HCT116 (cell line): ENCODE data around the gene ZNF560. TPM values are rescaled to one million over a fixed set of nuclear protein-coding genes. Genes with fewer than 3 reads are reported as not detected.

Experiments
- ATAC-seq: fragments of 200-7000 bp; cut with Tn5 transposase; 2 replicates; pipeline ENCODE4 v1.9.1; 2020; ENCODE audit warnings: mild to moderate bottlenecking, moderate library complexity
- BruUV-seq: library from RNA; stranded (reverse); fragments of 400-500 nt; replicated peaks from 2 replicates; lab custom pipeline; 2021; lab: Mats Ljungman, UMichigan
- CTCF ChIA-PET: fragments of 300-600 bp; sonication (Branson Sonifier 250); formaldehyde crosslinking; loops from one replicate; lab custom pipeline; 2021; ENCODE audit warnings: antibody characterized with exemption; lab: Charles Lee
- POLR2A ChIA-PET: fragments of 300-600, 350-600 bp; sonication (Branson Sonifier 250); formaldehyde crosslinking; loops from one replicate; lab custom pipeline; 2021; ENCODE audit warnings: antibody characterized with exemption; lab: Charles Lee
- RAD21 ChIA-PET, 2 experiments: fragments of 300-600 bp; sonication (Branson Sonifier 250); formaldehyde crosslinking; loops; one replicate each; lab custom pipeline; 2023; ENCODE audit warnings: low total read pairs in 2 of 2; ENCODE audit not compliant: uncharacterized antibody in 2 of 2, unreplicated experiment in 2 of 2, low non-redundant PET in 1 of 2; lab: Charles Lee
- DNase-seq: peaks from one replicate; pipeline ENCODE4 v3.0.0-alpha.2; 2010; ENCODE audit warnings: low read depth, low spot score
- H2AFZ ChIP-seq: fragments of 200-600 bp; shearing (Covaris generic), sonication (generic); 2 replicates; pipeline ENCODE4 v1.6.1; 2017; ENCODE audit warnings: low read depth, mixed run types, mixed read lengths, antibody characterized with exemption, low read length; ENCODE audit not compliant: poor library complexity, severe bottlenecking
- H3K27ac ChIP-seq: 2 replicates; pipeline ENCODE4 v1.5.1; 2012; ENCODE audit warnings: low read depth, low read length
- H3K27me3 ChIP-seq: fragments of 200-600 bp; sonication (generic); 2 replicates; pipeline ENCODE4 v1.6.1; 2016; ENCODE audit warnings: mixed run types, low read length, mixed read lengths; ENCODE audit not compliant: insufficient read depth
- H3K36me3 ChIP-seq, 2 experiments: fragments of 200-500 bp in 1 of 2; fragments of 200-600 bp in 1 of 2; sonication (Bioruptor generic) in 1 of 2; sonication (generic) in 1 of 2; 2 replicates each; pipeline versions ENCODE4 v1.5.1 to v1.6.1; 2014 to 2016; ENCODE audit warnings: low read length in 2 of 2, inconsistent platforms in 1 of 2, mixed read lengths in 1 of 2, mixed run types in 1 of 2; ENCODE audit not compliant: insufficient read depth in 2 of 2, control insufficient read depth in 1 of 2
- H3K4me1 ChIP-seq, 2 experiments: fragments of 200-600 bp in 1 of 2; sonication (generic) in 1 of 2; 2 replicates each; pipeline versions ENCODE4 v1.5.1 to v1.6.1; 2012 to 2017; ENCODE audit warnings: low read length in 2 of 2, inconsistent platforms in 1 of 2, mild to moderate bottlenecking in 1 of 2, mixed read lengths in 1 of 2, mixed run types in 1 of 2, moderate library complexity in 1 of 2; ENCODE audit not compliant: insufficient read depth in 2 of 2, control insufficient read depth in 1 of 2
- H3K4me2 ChIP-seq: fragments of 200-600 bp; sonication (generic); 2 replicates; pipeline ENCODE4 v1.6.1; 2017; ENCODE audit warnings: mixed run types, low read length, mixed read lengths
- H3K4me3 ChIP-seq, 2 experiments: fragments of 200-600 bp in 1 of 2; sonication (generic) in 1 of 2; replicated peaks in 1 of 2; 2 replicates each; pipeline ENCODE4 v1.5.1; 2011 to 2016; ENCODE audit warnings: low read length in 2 of 2, control low read depth in 1 of 2, low read depth in 1 of 2, mild to moderate bottlenecking in 1 of 2, mixed read lengths in 1 of 2, mixed run types in 1 of 2
- H3K79me2 ChIP-seq: fragments of 200-600 bp; sonication (generic); 2 replicates; pipeline ENCODE4 v1.6.1; 2017; ENCODE audit warnings: mild to moderate bottlenecking, mixed run types, low read length, moderate library complexity, mixed read lengths; ENCODE audit not compliant: insufficient read depth
- H3K9ac ChIP-seq: fragments of 200-600 bp; sonication (generic); 2 replicates; pipeline ENCODE4 v1.6.1; 2016; ENCODE audit warnings: low read length, mixed read lengths
- H3K9me2 ChIP-seq: fragments of 200-600 bp; sonication (generic), shearing (Covaris generic); 2 replicates; pipeline ENCODE4 v1.6.1; 2017; ENCODE audit warnings: mixed run types, mild to moderate bottlenecking, moderate library complexity; ENCODE audit not compliant: insufficient read depth
- H3K9me3 ChIP-seq, 2 experiments: fragments of 200-500 bp in 1 of 2; fragments of 200-600 bp in 1 of 2; sonication (Bioruptor generic) in 1 of 2; sonication (generic) in 1 of 2; 2 replicates each; pipeline ENCODE4 v1.6.1; 2014 to 2017; ENCODE audit warnings: low read length in 2 of 2, mixed read lengths in 2 of 2, inconsistent platforms in 1 of 2, low read depth in 1 of 2, mild to moderate bottlenecking in 1 of 2, mixed run types in 1 of 2, moderate library complexity in 1 of 2; ENCODE audit not compliant: control insufficient read depth in 1 of 2, insufficient read depth in 1 of 2
- H4K20me1 ChIP-seq: fragments of 200-600 bp; sonication (generic), shearing (Covaris generic); 2 replicates; pipeline ENCODE4 v1.6.1; 2017; ENCODE audit warnings: mixed run types, mild to moderate bottlenecking, moderate library complexity; ENCODE audit not compliant: insufficient read depth
- ATF3 ChIP-seq: IDR thresholded peaks from 2 replicates; pipeline ENCODE4 v1.6.1; 2012
- CEBPB ChIP-seq: IDR thresholded peaks from 2 replicates; pipeline ENCODE4 v1.6.1; 2012; ENCODE audit warnings: low read depth
- CTCF ChIP-seq, 3 experiments: fragments of 200-600 bp in 1 of 3; sonication (generic) in 1 of 3; IDR thresholded peaks in 2 of 3; conservative IDR thresholded peaks in 1 of 3; 2 replicates each; pipeline ENCODE4 v1.5.1; 2012 to 2017; ENCODE audit warnings: low read depth in 2 of 3, low read length in 2 of 3, antibody characterized with exemption in 1 of 3, borderline replicate concordance in 1 of 3, control low read depth in 1 of 3, mild to moderate bottlenecking in 1 of 3, mixed read lengths in 1 of 3, mixed run types in 1 of 3, moderate library complexity in 1 of 3; ENCODE audit not compliant: insufficient read depth in 1 of 3
- EGR1 ChIP-seq: IDR thresholded peaks from 2 replicates; pipeline ENCODE4 v1.6.1; 2012; ENCODE audit warnings: low read depth
- ELF1 ChIP-seq: IDR thresholded peaks from 2 replicates; pipeline ENCODE4 v1.6.1; 2012; ENCODE audit warnings: low read depth, borderline replicate concordance
- EZH2 ChIP-seq: fragments of 200-600 bp; sonication (generic); IDR thresholded peaks from 2 replicates; pipeline ENCODE4 v1.6.1; 2017; ENCODE audit warnings: antibody characterized with exemption, mixed run types
- EZH2phosphoT487 ChIP-seq: fragments of 200-600 bp; IDR thresholded peaks from 2 replicates; pipeline ENCODE4 v1.6.1; 2018; ENCODE audit warnings: antibody characterized with exemption, borderline replicate concordance
- FOSL1 ChIP-seq: IDR thresholded peaks from 2 replicates; pipeline ENCODE4 v1.6.1; 2012; ENCODE audit warnings: low read depth
- JUND ChIP-seq: IDR thresholded peaks from 2 replicates; pipeline ENCODE4 v1.6.1; 2012
- MAX ChIP-seq: IDR thresholded peaks from 2 replicates; pipeline ENCODE4 v1.6.1; 2012
- POLR2A ChIP-seq: IDR thresholded peaks from 2 replicates; pipeline ENCODE4 v1.7.0; 2011; ENCODE audit warnings: borderline replicate concordance; ENCODE audit not compliant: insufficient read depth, insufficient read length; ENCODE audit errors: extremely low read depth
- RAD21 ChIP-seq: IDR thresholded peaks from 2 replicates; pipeline ENCODE4 v1.6.1; 2012; ENCODE audit warnings: low read depth, mild to moderate bottlenecking
- SP1 ChIP-seq: IDR thresholded peaks from 2 replicates; pipeline ENCODE4 v1.6.1; 2012; ENCODE audit warnings: low read depth
- SRF ChIP-seq: IDR thresholded peaks from 2 replicates; pipeline ENCODE4 v1.6.1; 2012; ENCODE audit warnings: low read depth
- TCF7L2 ChIP-seq: IDR thresholded peaks from 2 replicates; pipeline ENCODE4 v1.7.0; 2011; ENCODE audit warnings: borderline replicate concordance, inconsistent platforms; ENCODE audit not compliant: insufficient read depth, insufficient read length; ENCODE audit errors: extremely low read depth
- YY1 ChIP-seq: IDR thresholded peaks from 2 replicates; pipeline ENCODE4 v1.6.1; 2011; ENCODE audit warnings: low read length, low read depth, moderate library complexity, mild to moderate bottlenecking; ENCODE audit not compliant: insufficient replicate concordance; ENCODE audit errors: extremely low read depth
- ZBTB33 ChIP-seq: IDR thresholded peaks from 2 replicates; pipeline ENCODE4 v1.6.1; 2011; ENCODE audit warnings: mild to moderate bottlenecking, low read length, moderate library complexity; ENCODE audit not compliant: insufficient replicate concordance; ENCODE audit errors: extremely low read depth
- ZFX ChIP-seq: fragments of 450-650 bp; IDR thresholded peaks from 2 replicates; pipeline ENCODE4 v1.6.1; 2017
- ZNF274 ChIP-seq: fragments of 200-500 bp; sonication (Bioruptor generic); IDR thresholded peaks from 2 replicates; pipeline ENCODE4 v1.6.1; 2014; ENCODE audit warnings: mild to moderate bottlenecking, low read depth, low read length, inconsistent platforms
- intact Hi-C: fragments of 100-400 bp; cut with micrococcal nuclease; formaldehyde crosslinking; loops from 2 replicates; pipeline ENCODE4 v1.10.0; 2022
- total RNA-seq: library from RNA; stranded (reverse); gene quantifications from one replicate; pipeline ENCODE4 v1.2.1, GENCODE V29; 2021; ENCODE audit not compliant: unreplicated experiment

Gene ZNF560
- total RNA-seq, 1 experiment from 2014 or later, result not detected

GRCh38 chr19:9427941-9428340 lies 70.5 kb downstream of the ZNF560 start:
- H3K79me2 ChIP-seq, result no peaks in the 10 kb centered on the region
- DNase-seq (no peak), ATAC-seq (no peak)
- no peak overlapping the region for H3K9ac ChIP-seq
- TF ChIP-seq SP1 (no peak), CTCF (IDR thresholded peaks at IDR 0.05 in 2 of 3, conservative IDR thresholded peaks at IDR 0.05 in 1 of 3; ENCODE audit: borderline replicate concordance in 1 of 3, insufficient read depth in 1 of 3, low read depth in 2 of 3, low read length in 2 of 3) (no peak), MAX (no peak), FOSL1 (no peak), ZFX (no peak), CEBPB (no peak), RAD21 (no peak), ATF3 (no peak), SRF (no peak), TCF7L2 (no peak), JUND (no peak), EZH2 (no peak), YY1 (no peak), ZBTB33 (no peak), ZNF274 (no peak), EZH2phosphoT487 (no peak), POLR2A (no peak), ELF1 (no peak), EGR1 (no peak)
- H3K4me3 ChIP-seq, result no peak overlapping the region
- no peaks in the 10 kb centered on the region for H3K9me2 ChIP-seq
- POLR2A ChIA-PET, result no interaction called here
- no peak overlapping the region for H3K27ac ChIP-seq
- RAD21 ChIA-PET, result no interaction called here
- no peaks in the 10 kb centered on the region for H3K4me1 ChIP-seq
- no peak overlapping the region for H3K4me2 ChIP-seq
- no peaks in the 10 kb centered on the region; a peak in 2 of 4 replicates for H3K9me3 ChIP-seq
- no peaks in the 10 kb centered on the region for H3K27me3 ChIP-seq
- intact Hi-C loops, result no loop called here
- H4K20me1 ChIP-seq, result no peaks in the 10 kb centered on the region
- no TSS peak for BruUV-seq
- no peak overlapping the region for H2AFZ ChIP-seq
- peaks cover 0 to 7% of the 10 kb centered on the region in 2 experiments; a peak in 3 of 4 replicates for H3K36me3 ChIP-seq
- CTCF ChIA-PET, result no interaction called here
